Colonic mucosa (tissue), 4 donors: ENCODE measurements around the gene CAMKK2. TPM values are rescaled to one million over a fixed set of nuclear protein-coding genes. Genes with fewer than 3 reads are reported as not detected.

Experiments
- DNase-seq: peaks from one replicate; pipeline ENCODE4 v3.0.0-alpha.2; 2020
- H3K27ac ChIP-seq: fragments of 200-600 bp; one replicate; pipeline ENCODE4 v1.8.0; 2021
- H3K27me3 ChIP-seq: fragments of 200-600 bp; one replicate; pipeline ENCODE4 v1.8.0; 2021
- H3K36me3 ChIP-seq: fragments of 200-600 bp; one replicate; pipeline ENCODE4 v1.8.0; 2021
- H3K4me1 ChIP-seq: fragments of 200-600 bp; one replicate; pipeline ENCODE4 v1.8.0; 2021; ENCODE audit warnings: mild to moderate bottlenecking
- H3K4me3 ChIP-seq: fragments of 200-600 bp; one replicate; pipeline ENCODE4 v1.8.0; 2021
- H3K9ac ChIP-seq, 2 donors: one replicate each; pipeline ENCODE4 v1.7.0; 2013; ENCODE audit warnings: control low read depth in 2 of 2, low read depth in 2 of 2, low read length in 2 of 2
- H3K9me3 ChIP-seq: fragments of 200-600 bp; one replicate; pipeline ENCODE4 v1.8.0; 2021
- intact Hi-C: fragments of 100-400 bp; cut with DNase I; formaldehyde crosslinking; loops from one replicate; pipeline ENCODE4 v1.14.1; 2022
- total RNA-seq, 2 donors: library from RNA; stranded (reverse); fragmentation: NEBNext Ultra II Directional in 1 of 2; extraction: Animal tissue kit (Norgen Biotek cat#: 25700) in 1 of 2; gene quantifications; one replicate each; pipeline ENCODE4 v1.2.1, GENCODE V29; 2021
- TF ChIP-seq, protein P1 (sequence below): fragments of 200-600 bp; IDR thresholded peaks from one replicate; pipeline ENCODE4 v1.8.0; 2022; ENCODE audit warnings: antibody characterized with exemption, mild to moderate bottlenecking
- donor health status: healthy.
- donor health status: DM: no; HTN: no; CAD: no.
- donor health status: DM: no; HTN: no; CAD: no.

Gene CAMKK2
- total RNA-seq, 2 donors from 2014 or later = 34.3 to 44.0 TPM

DNA sequence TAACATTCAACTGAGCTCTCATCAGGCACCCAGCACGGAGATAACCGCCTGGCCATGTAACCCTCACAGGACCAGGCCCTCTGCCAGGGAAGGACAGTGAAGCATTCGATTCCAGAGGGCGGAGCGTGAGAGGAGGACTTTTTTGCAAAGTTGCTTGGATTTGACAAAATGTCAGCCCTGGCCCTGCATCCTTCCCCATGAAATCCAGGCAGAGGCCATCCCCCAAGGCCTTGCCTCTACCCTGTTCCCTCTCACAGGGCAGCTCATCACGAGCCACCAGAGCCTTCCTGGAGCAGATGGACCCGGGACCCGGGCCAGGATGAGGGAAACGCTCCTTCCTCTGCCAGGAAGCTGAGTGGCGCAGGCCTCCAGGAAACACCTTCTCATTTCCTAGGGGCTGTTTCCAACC is 17.0 kb downstream of the CAMKK2 start:
- Histone ChIP-seq H3K9ac (no peak overlapping the region), H3K36me3 (no peaks in the 10 kb centered on the region), H3K4me1 (no peaks in the 10 kb centered on the region), H3K27ac (no peak overlapping the region), H3K9me3 (no peaks in the 10 kb centered on the region), H3K27me3 (no peaks in the 10 kb centered on the region), H3K4me3 (no peak overlapping the region)
- TF ChIP-seq, protein P1, sequence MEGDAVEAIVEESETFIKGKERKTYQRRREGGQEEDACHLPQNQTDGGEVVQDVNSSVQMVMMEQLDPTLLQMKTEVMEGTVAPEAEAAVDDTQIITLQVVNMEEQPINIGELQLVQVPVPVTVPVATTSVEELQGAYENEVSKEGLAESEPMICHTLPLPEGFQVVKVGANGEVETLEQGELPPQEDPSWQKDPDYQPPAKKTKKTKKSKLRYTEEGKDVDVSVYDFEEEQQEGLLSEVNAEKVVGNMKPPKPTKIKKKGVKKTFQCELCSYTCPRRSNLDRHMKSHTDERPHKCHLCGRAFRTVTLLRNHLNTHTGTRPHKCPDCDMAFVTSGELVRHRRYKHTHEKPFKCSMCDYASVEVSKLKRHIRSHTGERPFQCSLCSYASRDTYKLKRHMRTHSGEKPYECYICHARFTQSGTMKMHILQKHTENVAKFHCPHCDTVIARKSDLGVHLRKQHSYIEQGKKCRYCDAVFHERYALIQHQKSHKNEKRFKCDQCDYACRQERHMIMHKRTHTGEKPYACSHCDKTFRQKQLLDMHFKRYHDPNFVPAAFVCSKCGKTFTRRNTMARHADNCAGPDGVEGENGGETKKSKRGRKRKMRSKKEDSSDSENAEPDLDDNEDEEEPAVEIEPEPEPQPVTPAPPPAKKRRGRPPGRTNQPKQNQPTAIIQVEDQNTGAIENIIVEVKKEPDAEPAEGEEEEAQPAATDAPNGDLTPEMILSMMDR = no peak
- DNase-seq = peak; percentile 35
- intact Hi-C loops = no loop called here

DNA sequence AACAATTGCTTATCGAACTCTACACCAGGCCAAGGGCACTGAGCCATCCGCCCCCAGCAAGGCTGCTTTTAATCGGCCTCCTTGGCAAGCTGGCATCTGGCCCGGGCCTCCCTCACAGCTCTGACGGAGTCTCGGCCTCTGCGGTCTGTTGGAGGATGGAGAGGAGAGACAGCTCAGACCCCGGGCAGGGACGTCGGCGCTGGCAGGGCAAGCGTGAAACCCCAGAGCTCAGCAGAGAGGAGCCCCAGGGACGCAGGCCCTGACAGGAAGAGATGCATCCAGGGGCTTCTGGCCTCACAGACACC is 17.5 kb downstream of the CAMKK2 start:
- no peak overlapping the region for H3K9ac ChIP-seq
- H3K4me1 ChIP-seq = no peaks in the 10 kb centered on the region
- no peaks in the 10 kb centered on the region for H3K36me3 ChIP-seq
- no peak overlapping the region for H3K27ac ChIP-seq
- intact Hi-C loops = no loop called here
- H3K27me3 ChIP-seq = no peaks in the 10 kb centered on the region
- no peak for DNase-seq
- no peaks in the 10 kb centered on the region for H3K9me3 ChIP-seq
- TF ChIP-seq, protein P1 = no peak
- H3K4me3 ChIP-seq = no peak overlapping the region

DNA sequence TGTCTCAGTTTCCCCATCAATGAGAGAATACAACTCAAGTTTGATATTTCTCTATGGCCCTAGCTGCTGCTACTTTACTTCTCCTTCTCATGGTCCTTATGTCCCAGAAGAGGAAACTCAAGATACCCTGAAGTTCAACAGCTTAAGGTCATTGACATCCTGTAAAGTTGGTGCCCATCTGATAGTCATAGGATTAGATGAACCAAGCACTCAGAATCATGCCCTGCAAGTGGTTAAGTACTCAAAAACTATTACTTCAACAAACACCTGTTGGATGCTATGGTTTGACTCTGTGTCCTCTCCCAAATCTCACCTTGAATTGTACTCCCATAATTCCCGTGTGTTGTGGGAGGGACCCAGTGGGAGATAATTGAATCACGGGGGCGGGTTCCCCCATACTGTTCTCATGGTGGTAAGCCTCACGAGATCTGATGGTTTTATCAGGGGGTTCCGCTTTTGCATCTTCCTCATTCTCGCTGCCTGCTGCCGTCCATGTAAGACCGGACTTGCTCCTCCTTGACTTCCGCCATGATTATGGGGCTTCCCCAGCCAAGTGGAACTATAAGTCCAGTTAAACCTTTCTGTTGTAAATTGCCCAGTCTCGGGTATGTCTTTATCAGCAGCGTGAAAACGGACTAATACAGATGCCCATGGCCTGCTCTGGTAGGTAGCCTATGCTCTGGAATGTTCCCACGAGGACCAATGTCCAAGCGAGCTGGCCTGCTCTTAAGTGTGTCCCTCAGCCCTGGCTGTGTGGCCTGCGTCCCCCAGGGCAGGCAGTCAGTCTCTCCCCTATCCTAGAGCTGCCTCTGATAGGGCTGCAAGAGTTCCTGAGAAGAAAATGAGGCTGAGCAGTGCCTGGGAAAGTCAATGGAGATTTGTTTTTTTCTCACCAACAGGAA is 18.1 kb downstream of the CAMKK2 start:
- H3K27ac ChIP-seq = no peak overlapping the region
- intact Hi-C loops = no loop called here
- no peaks in the 10 kb centered on the region for H3K36me3 ChIP-seq
- no peak overlapping the region for H3K9ac ChIP-seq
- DNase-seq = no peak
- no peaks in the 10 kb centered on the region for H3K4me1 ChIP-seq
- H3K27me3 ChIP-seq = no peaks in the 10 kb centered on the region
- H3K9me3 ChIP-seq = no peaks in the 10 kb centered on the region
- TF ChIP-seq, protein P1 = no peak
- no peak overlapping the region for H3K4me3 ChIP-seq

DNA sequence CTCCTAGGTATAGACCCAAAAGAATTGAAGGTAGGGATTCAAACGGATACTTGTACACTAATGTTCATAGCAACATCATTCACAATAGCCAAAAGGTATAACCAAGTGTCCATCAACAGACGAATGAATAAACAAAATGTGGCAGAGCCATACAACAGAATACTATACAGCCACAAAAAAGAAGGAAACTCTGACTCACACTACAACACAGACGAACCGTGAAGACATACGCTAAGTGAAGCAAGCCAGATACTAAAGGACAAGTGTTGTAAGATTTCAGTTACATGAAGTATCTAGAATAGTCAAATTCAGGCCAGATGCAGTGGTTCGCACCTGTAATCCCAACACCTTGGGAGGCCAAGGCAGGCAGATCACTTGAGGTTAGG is 19.1 kb downstream of the CAMKK2 start:
- H3K27me3 ChIP-seq = no peaks in the 10 kb centered on the region
- no peak overlapping the region for H3K27ac ChIP-seq
- intact Hi-C loops = no loop called here
- no peaks in the 10 kb centered on the region for H3K4me1 ChIP-seq
- no peak overlapping the region for H3K9ac ChIP-seq
- TF ChIP-seq, protein P1 = no peak
- no peak for DNase-seq
- H3K4me3 ChIP-seq = no peak overlapping the region
- H3K9me3 ChIP-seq = no peaks in the 10 kb centered on the region
- H3K36me3 ChIP-seq = no peaks in the 10 kb centered on the region

DNA sequence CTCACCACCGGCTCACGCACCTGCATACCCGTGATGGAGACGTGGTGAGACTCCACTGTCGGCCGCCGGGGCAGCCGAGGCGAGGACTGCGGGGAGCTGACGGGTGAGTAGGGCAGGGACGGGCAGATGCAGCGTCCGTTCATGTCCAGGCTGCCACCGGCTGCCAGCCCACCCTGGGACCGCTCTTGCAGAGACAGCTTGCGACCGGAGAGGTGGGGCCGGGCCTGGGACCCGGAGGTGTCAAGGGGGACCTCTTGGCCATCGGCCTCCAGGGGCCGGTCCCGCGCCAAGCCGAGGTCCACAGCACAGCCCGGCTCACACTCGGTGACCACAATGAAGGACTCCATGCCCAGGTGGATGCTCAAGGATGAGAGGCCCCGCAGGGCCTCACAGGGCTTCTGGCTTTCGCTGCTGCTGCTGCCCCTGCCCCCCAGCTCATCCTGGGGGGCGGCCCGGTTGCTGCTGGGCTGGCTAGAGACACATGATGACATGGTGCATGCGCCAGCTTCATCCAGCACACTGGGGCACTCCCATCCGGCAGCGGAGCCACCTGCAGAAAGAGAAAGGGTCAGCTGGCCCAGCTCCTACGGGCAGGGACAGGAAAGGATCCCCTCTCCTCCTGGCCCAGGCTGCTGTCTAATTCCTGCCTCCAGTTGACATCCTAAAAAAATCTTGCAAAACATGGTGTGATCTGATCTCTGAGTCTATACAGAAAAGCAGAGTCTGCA is 22.3 kb downstream of the CAMKK2 start:
- intact Hi-C loops = no loop called here
- H3K36me3 ChIP-seq = no peaks in the 10 kb centered on the region
- no peak overlapping the region for H3K9ac ChIP-seq
- no peaks in the 10 kb centered on the region for H3K4me1 ChIP-seq
- no peak overlapping the region for H3K27ac ChIP-seq
- DNase-seq = no peak
- TF ChIP-seq, protein P1 = no peak
- H3K9me3 ChIP-seq = no peaks in the 10 kb centered on the region
- H3K27me3 ChIP-seq = no peaks in the 10 kb centered on the region
- no peak overlapping the region for H3K4me3 ChIP-seq
